Activated CD8-positive, alpha-beta T cell treated with anti-CD3 and anti-CD28 coated beads, Interleukin-2, amount 10 ng/mL, durations not matched to agents 7 days and 5 days (primary cell): ENCODE results near the gene POLE2. TPM values are rescaled to one million over a fixed set of nuclear protein-coding genes. Genes with fewer than 3 reads are reported as not detected.
A peak's percentile ranks its signal among the peaks of the same experiment; 100 is the strongest.
"Not testable (repeated sequence)": the region's sequence is repeated elsewhere in the genome, so short reads cannot be mapped to it uniquely, and the experiment has no call there.

ENCODE experiments used
- ATAC-seq: fragments of 150-1000 bp; cut with Tn5 transposase; one replicate; pipeline ENCODE4 v1.10.0; 2021; ENCODE audit warnings: moderate library complexity
- CTCF ChIA-PET: fragments of 350-600 bp; sonication (Branson Sonifier 250); formaldehyde crosslinking; loops from one replicate; lab custom pipeline; 2021; ENCODE audit warnings: antibody characterized with exemption; lab: Charles Lee
- POLR2A ChIA-PET: fragments of 350-600 bp; sonication (Branson Sonifier 250); formaldehyde crosslinking; loops from one replicate; lab custom pipeline; 2021; ENCODE audit warnings: antibody characterized with exemption; lab: Charles Lee
- DNase-seq: peaks from one replicate; pipeline ENCODE4 v3.0.0-alpha.2; 2020
- H3K27ac Mint-ChIP-seq: one replicate; pipeline ENCODE4 v1.8.0; 2021; ENCODE audit warnings: mild to moderate bottlenecking, mixed read lengths
- H3K27me3 Mint-ChIP-seq: one replicate; pipeline ENCODE4 v1.8.0; 2021; ENCODE audit warnings: low read depth, mixed read lengths
- H3K36me3 Mint-ChIP-seq: one replicate; pipeline ENCODE4 v1.8.0; 2021; ENCODE audit warnings: low read depth, mixed read lengths
- H3K4me1 Mint-ChIP-seq: one replicate; pipeline ENCODE4 v1.8.0; 2021; ENCODE audit warnings: low read depth, mixed read lengths
- H3K4me3 Mint-ChIP-seq: one replicate; pipeline ENCODE4 v1.8.0; 2021; ENCODE audit warnings: mild to moderate bottlenecking, mixed read lengths
- H3K9me3 Mint-ChIP-seq: one replicate; pipeline ENCODE4 v1.8.0; 2022; ENCODE audit warnings: mixed read lengths; ENCODE audit not compliant: insufficient read depth
- total RNA-seq, 2 experiments: library from RNA; stranded (reverse); gene quantifications; one replicate each; pipeline ENCODE4 v1.2.3, GENCODE V29; 2021

POLE2 gene
- total RNA-seq, 2 experiments from 2014 or later = 39.3 to 41.3 TPM

DNA sequence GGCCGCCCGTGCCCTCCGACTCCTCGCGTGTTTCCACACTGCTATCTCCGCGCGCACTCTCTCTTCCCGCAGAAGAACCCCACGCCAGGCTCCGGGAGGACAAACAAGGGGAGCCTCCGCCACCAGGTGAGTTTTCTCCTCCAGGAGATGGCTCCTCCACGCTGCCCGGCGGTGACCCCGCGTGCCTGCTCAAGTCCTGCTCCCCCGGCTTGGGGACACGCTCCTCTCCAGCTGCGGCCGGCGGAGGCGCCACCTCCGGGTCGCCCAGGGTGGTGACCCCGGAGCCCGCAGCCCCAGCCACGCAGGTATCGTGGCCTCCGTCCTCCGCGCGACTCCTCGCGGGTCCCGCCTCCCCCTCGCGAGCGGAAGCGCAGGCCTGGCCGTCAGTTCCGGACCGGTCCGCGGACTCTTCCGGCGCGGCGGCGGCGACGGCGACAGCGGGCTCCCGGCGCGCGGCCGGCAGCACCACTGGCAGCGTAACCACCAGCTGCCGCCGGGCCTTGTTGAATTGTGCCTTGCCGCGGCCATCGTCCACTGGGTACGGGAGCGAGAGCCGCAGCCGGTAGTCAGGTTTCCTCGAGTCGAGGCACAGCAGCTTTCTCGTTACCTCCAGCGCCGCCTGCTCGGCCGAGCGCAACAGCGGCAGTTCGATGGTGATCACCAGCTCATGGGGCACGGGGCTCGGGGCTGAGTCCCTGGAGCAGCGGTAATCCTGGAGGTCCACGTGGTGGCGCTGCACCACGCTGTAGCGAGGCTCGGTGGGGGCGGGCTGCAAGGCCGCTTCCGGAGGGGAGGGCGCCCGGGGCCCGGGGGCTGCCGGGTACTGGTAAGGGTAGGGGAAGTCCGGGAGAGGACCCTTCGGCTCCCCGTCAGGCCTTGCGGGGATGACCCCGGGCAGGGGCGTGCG, 54.1 kb downstream of the POLE2 start:
- ChIA-PET POLR2A (interaction anchor here (0.6 to 2.9 kb wide), 19 partner anchors 12 to 729 kb away, joined by 3 to 66 read pairs (median 3); partner anchors contain the start of genes DMAC2L, KLHDC1, KLHDC2 and L2HGDH), CTCF (interaction anchor here (0.5 to 5.0 kb wide), 40 partner anchors 9 to 1090 kb away, joined by 3 to 118 read pairs (median 4); partner anchors contain the start of genes KLHDC1, KLHDC2, MGAT2 and NEMF)
- H3K9me3 Mint-ChIP-seq = no peaks in the 10 kb centered on the region
- peak overlapping the region; percentile 86 for H3K4me3 Mint-ChIP-seq
- H3K36me3 Mint-ChIP-seq = peaks cover 32% of the 10 kb centered on the region
- DNase-seq = peak; percentile 96
- peaks cover 49% of the 10 kb centered on the region for H3K4me1 Mint-ChIP-seq
- no peaks in the 10 kb centered on the region for H3K27me3 Mint-ChIP-seq
- H3K27ac Mint-ChIP-seq = peak overlapping the region; percentile 97
- peak; percentile 82 for ATAC-seq

DNA sequence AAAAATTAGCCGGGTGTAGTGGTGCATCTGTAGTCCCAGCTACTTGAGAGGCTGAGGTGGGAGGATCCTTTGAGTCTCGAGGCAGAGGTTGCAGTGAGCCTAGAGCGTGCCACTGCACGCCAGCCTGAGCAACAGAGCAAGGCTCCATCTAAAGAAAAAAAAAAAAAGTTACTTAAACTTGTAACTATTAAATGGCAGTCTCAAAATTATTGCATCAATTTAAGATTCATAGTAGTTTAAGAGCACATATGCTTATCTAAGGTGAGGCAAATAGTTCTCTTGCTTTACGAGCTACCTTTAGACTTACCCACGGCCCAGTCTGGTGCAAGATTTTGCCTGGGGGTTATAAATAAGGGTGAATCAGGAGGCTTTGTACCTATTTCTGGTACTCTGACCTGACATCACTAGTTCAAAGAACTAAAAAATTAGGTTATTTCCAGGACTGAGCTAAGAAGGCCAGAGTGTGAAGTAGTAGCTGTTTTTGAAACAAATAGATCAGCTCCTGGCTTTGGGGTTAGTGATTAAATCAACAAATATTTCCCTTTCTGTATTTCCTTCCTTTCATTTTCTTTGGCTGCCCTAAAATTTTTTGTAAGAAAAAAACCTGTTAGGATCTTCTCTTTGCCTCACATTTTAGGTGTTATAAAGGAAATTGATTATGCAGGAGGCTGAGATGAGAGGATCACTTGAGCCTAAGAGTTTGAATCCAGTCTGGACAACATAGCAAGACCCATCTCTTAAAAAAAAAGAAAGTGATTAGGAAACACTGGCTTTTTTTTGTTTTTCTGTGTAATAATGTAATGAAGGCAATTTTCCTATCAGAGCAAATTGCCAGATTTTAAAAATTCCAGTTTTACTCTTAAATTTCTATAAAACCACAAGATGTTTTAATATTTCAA, 63.8 kb downstream of the POLE2 start:
- H3K9me3 Mint-ChIP-seq = no peaks in the 10 kb centered on the region
- DNase-seq (no peak), ATAC-seq (no peak)
- POLR2A ChIA-PET = interaction anchor here (0.6 to 5.5 kb wide), 7 partner anchors 10 to 144 kb away, joined by 3 to 66 read pairs (median 3); partner anchors contain the start of genes DNAAF2, KLHDC2, LRR1 and RPS29
- CTCF ChIA-PET = interaction anchor here (0.7 to 6.7 kb wide), 6 partner anchors 9 to 238 kb away, joined by 3 to 118 read pairs (median 4); partner anchors contain the start of genes DNAAF2, LRR1, NEMF and RPS29
- peaks cover 61% of the 10 kb centered on the region for H3K36me3 Mint-ChIP-seq
- H3K27ac Mint-ChIP-seq = peak overlapping the region; percentile 69
- H3K27me3 Mint-ChIP-seq = no peaks in the 10 kb centered on the region
- H3K4me3 Mint-ChIP-seq = peak overlapping the region; percentile 93
- H3K4me1 Mint-ChIP-seq = peaks cover 51% of the 10 kb centered on the region

DNA sequence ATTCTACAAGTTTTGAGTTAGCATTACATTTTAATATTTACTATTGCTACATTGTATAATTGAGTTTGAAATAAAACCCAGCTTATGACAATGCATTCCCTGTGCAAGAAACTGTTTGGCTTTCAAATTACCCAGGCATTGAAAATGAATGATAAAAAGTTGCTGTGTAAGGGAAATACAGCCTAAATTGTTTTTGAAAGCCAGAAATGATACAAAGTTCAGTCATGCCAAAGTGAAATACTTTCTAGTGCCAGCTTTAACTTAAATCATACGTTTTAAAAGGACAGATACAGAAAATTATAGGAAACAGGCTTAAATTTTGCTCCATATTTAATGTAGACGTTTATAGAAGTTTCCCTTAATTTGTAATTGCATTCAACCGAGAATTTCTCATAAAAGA, 64.6 kb downstream of the POLE2 start:
- H3K36me3 Mint-ChIP-seq = peaks cover 67% of the 10 kb centered on the region
- POLR2A ChIA-PET = interaction anchor here (0.8 to 5.5 kb wide), 6 partner anchors 9 to 145 kb away, joined by 3 to 66 read pairs (median 3); partner anchors contain the start of genes DNAAF2, KLHDC2, LRR1 and RPS29

DNA sequence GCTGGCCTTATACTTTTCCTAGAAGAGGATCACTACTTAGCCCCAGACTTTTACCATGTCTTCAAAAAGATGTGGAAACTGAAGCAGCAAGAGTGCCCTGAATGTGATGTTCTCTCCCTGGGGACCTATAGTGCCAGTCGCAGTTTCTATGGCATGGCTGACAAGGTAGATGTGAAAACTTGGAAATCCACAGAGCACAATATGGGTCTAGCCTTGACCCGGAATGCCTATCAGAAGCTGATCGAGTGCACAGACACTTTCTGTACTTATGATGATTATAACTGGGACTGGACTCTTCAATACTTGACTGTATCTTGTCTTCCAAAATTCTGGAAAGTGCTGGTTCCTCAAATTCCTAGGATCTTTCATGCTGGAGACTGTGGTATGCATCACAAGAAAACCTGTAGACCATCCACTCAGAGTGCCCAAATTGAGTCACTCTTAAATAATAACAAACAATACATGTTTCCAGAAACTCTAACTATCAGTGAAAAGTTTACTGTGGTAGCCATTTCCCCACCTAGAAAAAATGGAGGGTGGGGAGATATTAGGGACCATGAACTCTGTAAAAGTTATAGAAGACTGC, 65.9 kb downstream of the POLE2 start:
- H3K27ac Mint-ChIP-seq = peak overlapping the region; percentile 96
- no peak for DNase-seq
- peak overlapping the region; percentile 93 for H3K4me3 Mint-ChIP-seq
- ChIA-PET POLR2A (interaction anchor here (1.0 to 5.5 kb wide), 7 partner anchors 9 to 440 kb away, joined by 3 to 73 read pairs (median 37); partner anchors contain the start of genes DNAAF2, KLHDC2, LRR1 and RPS29), CTCF (interaction anchor here (1.6 to 6.7 kb wide), 4 partner anchors 11 to 230 kb away, joined by 3 to 118 read pairs (median 9); partner anchors contain the start of genes DNAAF2, LRR1 and NEMF)
- H3K9me3 Mint-ChIP-seq = no peaks in the 10 kb centered on the region
- H3K4me1 Mint-ChIP-seq = peaks cover 57% of the 10 kb centered on the region
- peaks cover 74% of the 10 kb centered on the region for H3K36me3 Mint-ChIP-seq
- no peaks in the 10 kb centered on the region for H3K27me3 Mint-ChIP-seq
- ATAC-seq = no peak

More for the DNA sequence above, 64.6 kb downstream of the POLE2 start:
- no peak for DNase-seq
- Mint-ChIP-seq H3K4me3 (peak overlapping the region; percentile 93), H3K4me1 (peaks cover 52% of the 10 kb centered on the region), H3K27me3 (no peaks in the 10 kb centered on the region), H3K9me3 (no peaks in the 10 kb centered on the region), H3K27ac (peak overlapping the region; percentile 69)
- CTCF ChIA-PET = interaction anchor here (1.0 to 6.7 kb wide), 5 partner anchors 10 to 229 kb away, joined by 3 to 118 read pairs (median 5); partner anchors contain the start of genes DNAAF2, LRR1 and NEMF
- ATAC-seq = no peak

DNA sequence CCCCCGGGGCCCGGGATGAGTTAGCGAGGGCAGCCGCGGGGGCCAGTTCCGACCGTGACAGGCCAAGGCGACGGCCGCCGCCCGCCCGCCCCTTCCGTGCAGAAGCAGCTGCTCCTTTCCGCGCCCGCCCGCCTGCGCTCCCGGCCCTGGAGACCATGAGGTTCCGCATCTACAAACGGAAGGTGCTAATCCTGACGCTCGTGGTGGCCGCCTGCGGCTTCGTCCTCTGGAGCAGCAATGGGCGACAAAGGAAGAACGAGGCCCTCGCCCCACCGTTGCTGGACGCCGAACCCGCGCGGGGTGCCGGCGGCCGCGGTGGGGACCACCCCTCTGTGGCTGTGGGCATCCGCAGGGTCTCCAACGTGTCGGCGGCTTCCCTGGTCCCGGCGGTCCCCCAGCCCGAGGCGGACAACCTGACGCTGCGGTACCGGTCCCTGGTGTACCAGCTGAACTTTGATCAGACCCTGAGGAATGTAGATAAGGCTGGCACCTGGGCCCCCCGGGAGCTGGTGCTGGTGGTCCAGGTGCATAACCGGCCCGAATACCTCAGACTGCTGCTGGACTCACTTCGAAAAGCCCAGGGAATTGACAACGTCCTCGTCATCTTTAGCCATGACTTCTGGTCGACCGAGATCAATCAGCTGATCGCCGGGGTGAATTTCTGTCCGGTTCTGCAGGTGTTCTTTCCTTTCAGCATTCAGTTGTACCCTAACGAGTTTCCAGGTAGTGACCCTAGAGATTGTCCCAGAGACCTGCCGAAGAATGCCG, 66.7 kb downstream of the POLE2 start:
- Mint-ChIP-seq H3K36me3 (peaks cover 75% of the 10 kb centered on the region), H3K4me3 (peak overlapping the region; percentile 93)
- DNase-seq = peak; percentile 75

DNA sequence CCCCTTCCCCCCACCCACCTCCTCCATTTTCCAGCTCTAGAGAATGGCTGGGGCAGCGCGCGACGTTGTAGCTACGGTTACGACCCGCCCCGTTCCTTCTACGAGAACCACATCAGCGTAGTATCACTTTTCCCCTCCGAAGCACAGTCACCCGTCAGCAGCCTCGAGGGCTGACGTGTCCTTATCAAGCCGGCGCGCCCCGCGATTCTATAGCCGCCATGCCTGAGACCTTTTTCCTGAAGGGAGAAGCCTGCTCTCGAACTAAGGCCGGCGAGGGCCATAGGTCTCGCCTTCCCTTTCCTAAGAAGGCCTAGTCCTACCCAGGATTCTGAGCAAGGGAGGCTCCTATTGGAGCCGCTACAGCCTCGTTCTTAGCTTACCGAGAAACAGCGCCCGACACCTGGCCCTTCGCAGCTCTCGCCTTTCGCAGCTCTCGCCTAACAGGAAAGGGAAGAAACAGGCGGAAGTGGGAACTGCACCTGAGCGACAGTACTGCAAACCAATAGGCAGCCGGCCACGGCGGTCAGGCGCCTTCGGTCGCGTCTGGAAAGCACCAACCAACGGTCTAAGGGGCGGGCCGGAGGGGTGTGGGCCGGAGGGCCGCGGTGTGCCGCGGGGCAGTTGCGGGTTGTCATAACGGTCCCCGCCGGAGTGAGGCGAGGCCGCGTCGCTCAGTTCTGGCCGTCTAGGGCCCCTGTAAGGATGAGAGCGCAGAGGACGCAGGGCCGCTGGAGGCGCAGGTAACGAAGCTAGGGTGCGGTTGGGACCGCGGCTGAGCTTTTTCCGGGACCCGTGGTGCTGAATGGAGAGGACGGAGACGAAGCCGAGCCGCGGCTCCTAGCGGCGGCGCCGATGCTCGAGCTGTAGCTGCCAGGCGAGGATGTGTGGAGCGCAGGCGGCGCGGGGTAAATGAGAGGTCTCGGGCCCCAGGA, 67.6 kb downstream of the POLE2 start, which contains the start of the genes MGAT2 and RPL36AL:
Gene MGAT2 (plus strand): TSS at position 618 of the 932 bp plus-strand sequence. CDS start 470 bp downstream, outside the sequence.
Gene RPL36AL (minus strand): TSS at position 445 of the 932 bp plus-strand sequence. CDS start 1,522 bp downstream, outside the sequence.
- peak; percentile 91 for ATAC-seq
- ChIA-PET CTCF (interaction anchor here (0.6 to 6.7 kb wide), 23 partner anchors 9 to 381 kb away, joined by 3 to 118 read pairs (median 4); partner anchors contain the start of genes DNAAF2, KLHDC1, KLHDC2 and LRR1), POLR2A (interaction anchor here (0.6 to 5.5 kb wide), 22 partner anchors 8 to 923 kb away, joined by 3 to 73 read pairs (median 6); partner anchors contain the start of genes DMAC2L, DNAAF2, KLHDC2 and L2HGDH)
- H3K36me3 Mint-ChIP-seq = peaks cover 74% of the 10 kb centered on the region
- H3K9me3 Mint-ChIP-seq = no peaks in the 10 kb centered on the region
- H3K4me3 Mint-ChIP-seq = peak within 1 kb of the TSS; percentile 93
- peak; percentile 97 for DNase-seq
- peak within 1 kb of the TSS; percentile 96 for H3K27ac Mint-ChIP-seq
- no peaks in the 10 kb centered on the region for H3K27me3 Mint-ChIP-seq
- peaks cover 58% of the 10 kb centered on the region for H3K4me1 Mint-ChIP-seq

More for the DNA sequence above, 66.7 kb downstream of the POLE2 start:
- ATAC-seq = no peak
- ChIA-PET CTCF (interaction anchor here (0.6 to 6.7 kb wide), 16 partner anchors 9 to 380 kb away, joined by 3 to 118 read pairs (median 4); partner anchors contain the start of genes DNAAF2, KLHDC2, LRR1 and NEMF), POLR2A (interaction anchor here (0.6 to 5.5 kb wide), 17 partner anchors 10 to 441 kb away, joined by 3 to 73 read pairs (median 8); partner anchors contain the start of genes DNAAF2, KLHDC2, LRR1 and NEMF)
- H3K9me3 Mint-ChIP-seq = no peaks in the 10 kb centered on the region
- peaks cover 56% of the 10 kb centered on the region for H3K4me1 Mint-ChIP-seq
- H3K27ac Mint-ChIP-seq = peak overlapping the region; percentile 96
- H3K27me3 Mint-ChIP-seq = no peaks in the 10 kb centered on the region

DNA sequence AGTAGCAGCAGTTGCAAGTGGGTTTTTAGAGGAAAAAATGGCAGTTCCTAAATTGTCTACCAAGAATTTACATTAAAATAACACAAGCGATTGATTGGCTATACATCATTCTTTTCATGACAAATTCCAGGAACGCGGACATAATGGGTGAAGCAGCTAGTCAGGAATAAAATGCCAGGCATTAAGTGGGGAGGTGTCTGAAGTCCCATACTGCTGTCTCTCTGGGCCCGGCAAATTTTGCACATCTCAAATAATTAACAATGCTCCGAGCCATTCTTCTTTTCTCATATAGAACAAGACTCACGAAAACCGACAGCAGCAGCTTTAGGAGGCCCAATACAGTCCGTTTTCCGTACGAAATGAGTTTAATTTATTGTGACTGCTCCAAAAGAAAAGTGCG, 68.3 kb downstream of the POLE2 start:
- Mint-ChIP-seq H3K36me3 (peaks cover 71% of the 10 kb centered on the region), H3K27ac (peak overlapping the region; percentile 96), H3K4me3 (peak overlapping the region; percentile 93), H3K27me3 (no peaks in the 10 kb centered on the region), H3K9me3 (no peaks in the 10 kb centered on the region), H3K4me1 (peaks cover 54% of the 10 kb centered on the region)
- ATAC-seq (no peak), DNase-seq (no peak)
- CTCF ChIA-PET = interaction anchor here (0.9 to 6.7 kb wide), 17 partner anchors 8 to 243 kb away, joined by 3 to 118 read pairs (median 5); partner anchors contain the start of genes DNAAF2, KLHDC1, LRR1 and NEMF
- POLR2A ChIA-PET = interaction anchor here (0.7 to 5.5 kb wide), 17 partner anchors 9 to 923 kb away, joined by 3 to 73 read pairs (median 8); partner anchors contain the start of genes DMAC2L, DNAAF2, KLHDC2 and L2HGDH

DNA sequence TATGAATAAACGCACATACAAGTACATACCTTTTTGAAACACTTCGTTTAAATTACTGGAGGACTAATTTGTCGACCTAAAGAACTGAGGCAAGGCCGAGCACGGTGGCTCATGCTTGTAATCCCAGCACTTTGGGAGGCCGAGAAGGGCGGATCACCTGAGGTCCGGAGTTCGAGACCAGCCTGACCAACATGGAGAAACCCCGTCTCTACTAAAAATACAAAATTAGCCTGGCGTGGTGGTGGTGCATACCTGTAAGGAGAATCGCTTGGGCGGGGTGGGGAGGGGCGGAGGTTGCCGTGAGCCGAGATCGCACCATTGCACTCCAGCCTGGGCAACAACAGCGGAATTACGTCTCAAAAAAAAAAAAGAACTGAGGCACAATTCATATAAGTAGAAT, 68.7 kb downstream of the POLE2 start:
- ATAC-seq = not testable (repeated sequence)
- H3K36me3 Mint-ChIP-seq = peaks cover 70% of the 10 kb centered on the region

More for the DNA sequence above, 68.7 kb downstream of the POLE2 start:
- DNase-seq, H3K9me3 Mint-ChIP-seq, H3K27me3 Mint-ChIP-seq: not testable (repeated sequence)
- ChIA-PET CTCF (interaction anchor here (1.3 to 2.3 kb wide), 3 partner anchors 32 to 74 kb away, joined by 3 to 17 read pairs (median 5); partner anchors contain the start of genes KLHDC1 and RPS29), POLR2A (interaction anchor here (1.7 to 5.5 kb wide), 6 partner anchors 12 to 149 kb away, joined by 8 to 73 read pairs (median 52); partner anchors contain the start of genes DNAAF2, KLHDC2, LRR1 and RPS29)
- peaks cover 52% of the 10 kb centered on the region for H3K4me1 Mint-ChIP-seq
- H3K27ac Mint-ChIP-seq = peak overlapping the region; percentile 96
- peak overlapping the region; percentile 93 for H3K4me3 Mint-ChIP-seq
